ENCODE measurements around the gene GRIK4. TPM values are rescaled to one million over a fixed set of nuclear protein-coding genes. Genes with fewer than 3 reads are reported as not detected.

Gene GRIK4
- total and polyA plus RNA-seq, 4 donors = 0.05 to 0.25 (median 0.06) TPM; not detected in 1

- Histone ChIP-seq H3K27ac (ENCODE audit: low read depth in 1 of 2, low read length in 2 of 2) (no peak overlapping the region), H3K4me3 (ENCODE audit: low read depth in 1 of 3, low read length in 3 of 3) (no peak overlapping the region), H3K9ac (ENCODE audit: low read depth in 1 of 2, low read length in 2 of 2) (no peak overlapping the region), H3K9me3 (ENCODE audit: control insufficient read depth in 4 of 4, low read length in 3 of 4) (no peaks in the 10 kb centered on the region), H3K36me3 (ENCODE audit: control insufficient read depth in 4 of 4, insufficient read depth in 3 of 4, low read depth in 1 of 4, low read length in 3 of 4) (no peaks in the 10 kb centered on the region), H3K4me1 (ENCODE audit: control insufficient read depth in 4 of 4, insufficient read depth in 4 of 4, low read length in 3 of 4) (no peaks in the 10 kb centered on the region), H3K27me3 (ENCODE audit: control insufficient read depth in 4 of 4, insufficient read depth in 4 of 4, low read length in 3 of 4) (no peaks in the 10 kb centered on the region)
- 74% methylated on average over 3 of the region's 3 CpGs for WGBS
- TF ChIP-seq FOXA2 (IDR thresholded peaks at IDR 0.05) (no peak), FOXA1 (IDR thresholded peaks at IDR 0.05) (no peak), HNF4A (conservative IDR thresholded peaks at IDR 0.05) (no peak), TAF1 (conservative IDR thresholded peaks at IDR 0.05) (no peak)
- TF ChIP-seq, protein P1, sequence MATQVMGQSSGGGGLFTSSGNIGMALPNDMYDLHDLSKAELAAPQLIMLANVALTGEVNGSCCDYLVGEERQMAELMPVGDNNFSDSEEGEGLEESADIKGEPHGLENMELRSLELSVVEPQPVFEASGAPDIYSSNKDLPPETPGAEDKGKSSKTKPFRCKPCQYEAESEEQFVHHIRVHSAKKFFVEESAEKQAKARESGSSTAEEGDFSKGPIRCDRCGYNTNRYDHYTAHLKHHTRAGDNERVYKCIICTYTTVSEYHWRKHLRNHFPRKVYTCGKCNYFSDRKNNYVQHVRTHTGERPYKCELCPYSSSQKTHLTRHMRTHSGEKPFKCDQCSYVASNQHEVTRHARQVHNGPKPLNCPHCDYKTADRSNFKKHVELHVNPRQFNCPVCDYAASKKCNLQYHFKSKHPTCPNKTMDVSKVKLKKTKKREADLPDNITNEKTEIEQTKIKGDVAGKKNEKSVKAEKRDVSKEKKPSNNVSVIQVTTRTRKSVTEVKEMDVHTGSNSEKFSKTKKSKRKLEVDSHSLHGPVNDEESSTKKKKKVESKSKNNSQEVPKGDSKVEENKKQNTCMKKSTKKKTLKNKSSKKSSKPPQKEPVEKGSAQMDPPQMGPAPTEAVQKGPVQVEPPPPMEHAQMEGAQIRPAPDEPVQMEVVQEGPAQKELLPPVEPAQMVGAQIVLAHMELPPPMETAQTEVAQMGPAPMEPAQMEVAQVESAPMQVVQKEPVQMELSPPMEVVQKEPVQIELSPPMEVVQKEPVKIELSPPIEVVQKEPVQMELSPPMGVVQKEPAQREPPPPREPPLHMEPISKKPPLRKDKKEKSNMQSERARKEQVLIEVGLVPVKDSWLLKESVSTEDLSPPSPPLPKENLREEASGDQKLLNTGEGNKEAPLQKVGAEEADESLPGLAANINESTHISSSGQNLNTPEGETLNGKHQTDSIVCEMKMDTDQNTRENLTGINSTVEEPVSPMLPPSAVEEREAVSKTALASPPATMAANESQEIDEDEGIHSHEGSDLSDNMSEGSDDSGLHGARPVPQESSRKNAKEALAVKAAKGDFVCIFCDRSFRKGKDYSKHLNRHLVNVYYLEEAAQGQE (IDR thresholded peaks at IDR 0.05) = no peak
- DNase-seq (ENCODE audit: low spot score) = no peak
Observed at GRCh38 chr11:120853435-120853834, 341.9 kb downstream of the GRIK4 start.

DNA sequence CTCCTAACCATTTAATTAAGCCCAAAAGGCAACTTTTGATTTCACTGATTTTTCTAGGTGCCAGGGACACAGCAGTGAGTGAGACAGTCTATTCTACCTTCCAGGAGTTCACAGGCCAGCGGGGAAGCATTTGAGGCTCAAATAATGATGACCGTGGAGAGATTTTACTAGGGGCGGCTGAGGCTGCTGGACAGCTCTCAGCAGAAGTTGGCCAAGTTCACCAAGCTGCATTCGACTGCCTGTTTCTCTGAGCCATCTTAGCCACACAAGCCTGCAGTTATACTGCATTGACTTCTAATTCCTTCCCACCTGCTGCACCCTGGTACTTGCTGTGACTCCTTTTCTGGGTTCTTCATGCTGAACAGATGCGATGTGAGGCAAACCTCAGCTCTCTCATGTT is 343.4 kb downstream of the GRIK4 start:
- Histone ChIP-seq H3K9me3 (ENCODE audit: control insufficient read depth in 4 of 4, low read length in 3 of 4) (no peaks in the 10 kb centered on the region), H3K36me3 (ENCODE audit: control insufficient read depth in 4 of 4, insufficient read depth in 3 of 4, low read depth in 1 of 4, low read length in 3 of 4) (no peaks in the 10 kb centered on the region), H3K9ac (ENCODE audit: low read depth in 1 of 2, low read length in 2 of 2) (no peak overlapping the region), H3K27me3 (ENCODE audit: control insufficient read depth in 4 of 4, insufficient read depth in 4 of 4, low read length in 3 of 4) (no peaks in the 10 kb centered on the region), H3K4me1 (ENCODE audit: control insufficient read depth in 4 of 4, insufficient read depth in 4 of 4, low read length in 3 of 4) (no peaks in the 10 kb centered on the region), H3K27ac (ENCODE audit: low read depth in 1 of 2, low read length in 2 of 2) (no peak overlapping the region), H3K4me3 (ENCODE audit: low read depth in 1 of 3, low read length in 3 of 3) (no peak overlapping the region)
- 64% methylated on average over 5 of the region's 5 CpGs for WGBS
- no peak for DNase-seq (ENCODE audit: low spot score)
- TF ChIP-seq, protein P2, sequence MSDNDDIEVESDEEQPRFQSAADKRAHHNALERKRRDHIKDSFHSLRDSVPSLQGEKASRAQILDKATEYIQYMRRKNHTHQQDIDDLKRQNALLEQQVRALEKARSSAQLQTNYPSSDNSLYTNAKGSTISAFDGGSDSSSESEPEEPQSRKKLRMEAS (IDR thresholded peaks at IDR 0.05) = no peak
- TF ChIP-seq HNF4G (IDR thresholded peaks at IDR 0.05) = no peak
- TF ChIP-seq, protein P3, sequence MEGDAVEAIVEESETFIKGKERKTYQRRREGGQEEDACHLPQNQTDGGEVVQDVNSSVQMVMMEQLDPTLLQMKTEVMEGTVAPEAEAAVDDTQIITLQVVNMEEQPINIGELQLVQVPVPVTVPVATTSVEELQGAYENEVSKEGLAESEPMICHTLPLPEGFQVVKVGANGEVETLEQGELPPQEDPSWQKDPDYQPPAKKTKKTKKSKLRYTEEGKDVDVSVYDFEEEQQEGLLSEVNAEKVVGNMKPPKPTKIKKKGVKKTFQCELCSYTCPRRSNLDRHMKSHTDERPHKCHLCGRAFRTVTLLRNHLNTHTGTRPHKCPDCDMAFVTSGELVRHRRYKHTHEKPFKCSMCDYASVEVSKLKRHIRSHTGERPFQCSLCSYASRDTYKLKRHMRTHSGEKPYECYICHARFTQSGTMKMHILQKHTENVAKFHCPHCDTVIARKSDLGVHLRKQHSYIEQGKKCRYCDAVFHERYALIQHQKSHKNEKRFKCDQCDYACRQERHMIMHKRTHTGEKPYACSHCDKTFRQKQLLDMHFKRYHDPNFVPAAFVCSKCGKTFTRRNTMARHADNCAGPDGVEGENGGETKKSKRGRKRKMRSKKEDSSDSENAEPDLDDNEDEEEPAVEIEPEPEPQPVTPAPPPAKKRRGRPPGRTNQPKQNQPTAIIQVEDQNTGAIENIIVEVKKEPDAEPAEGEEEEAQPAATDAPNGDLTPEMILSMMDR (IDR thresholded peaks at IDR 0.05; ENCODE audit: low read depth, low read length, missing input control) = no peak
- TF ChIP-seq EGR1 (IDR thresholded peaks at IDR 0.05; ENCODE audit: low read depth in 2 of 2) = no peak
- TF ChIP-seq, protein P4, sequence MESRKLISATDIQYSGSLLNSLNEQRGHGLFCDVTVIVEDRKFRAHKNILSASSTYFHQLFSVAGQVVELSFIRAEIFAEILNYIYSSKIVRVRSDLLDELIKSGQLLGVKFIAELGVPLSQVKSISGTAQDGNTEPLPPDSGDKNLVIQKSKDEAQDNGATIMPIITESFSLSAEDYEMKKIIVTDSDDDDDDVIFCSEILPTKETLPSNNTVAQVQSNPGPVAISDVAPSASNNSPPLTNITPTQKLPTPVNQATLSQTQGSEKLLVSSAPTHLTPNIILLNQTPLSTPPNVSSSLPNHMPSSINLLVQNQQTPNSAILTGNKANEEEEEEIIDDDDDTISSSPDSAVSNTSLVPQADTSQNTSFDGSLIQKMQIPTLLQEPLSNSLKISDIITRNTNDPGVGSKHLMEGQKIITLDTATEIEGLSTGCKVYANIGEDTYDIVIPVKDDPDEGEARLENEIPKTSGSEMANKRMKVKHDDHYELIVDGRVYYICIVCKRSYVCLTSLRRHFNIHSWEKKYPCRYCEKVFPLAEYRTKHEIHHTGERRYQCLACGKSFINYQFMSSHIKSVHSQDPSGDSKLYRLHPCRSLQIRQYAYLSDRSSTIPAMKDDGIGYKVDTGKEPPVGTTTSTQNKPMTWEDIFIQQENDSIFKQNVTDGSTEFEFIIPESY (IDR thresholded peaks at IDR 0.05) = no peak
- no peak for TF ChIP-seq NR2F2 (IDR thresholded peaks at IDR 0.05)
- TF ChIP-seq YY1 (IDR thresholded peaks at IDR 0.05) = no peak
- TF ChIP-seq RXRA (IDR thresholded peaks at IDR 0.05) = no peak
- no peak for TF ChIP-seq GABPA (IDR thresholded peaks at IDR 0.05 in 1 of 2, conservative IDR thresholded peaks at IDR 0.05 in 1 of 2)
- TF ChIP-seq HNF4A (conservative IDR thresholded peaks at IDR 0.05) = no peak
- TF ChIP-seq JUND (IDR thresholded peaks at IDR 0.05) = no peak
- no peak for TF ChIP-seq TAF1 (conservative IDR thresholded peaks at IDR 0.05)
- TF ChIP-seq FOXA2 (IDR thresholded peaks at IDR 0.05) = no peak
- TF ChIP-seq RAD21 (IDR thresholded peaks at IDR 0.05) = no peak
- no peak for TF ChIP-seq ATF3 (IDR thresholded peaks at IDR 0.05)
- TF ChIP-seq FOXA1 (IDR thresholded peaks at IDR 0.05) = no peak
- TF ChIP-seq SP1 (IDR thresholded peaks at IDR 0.05) = no peak
- TF ChIP-seq, protein P1 (IDR thresholded peaks at IDR 0.05) = no peak

Measured in liver (tissue), 9 donors.